CD4-positive, CD25-positive, alpha-beta regulatory T cell (primary cell): Measurements from ENCODE around the gene EPHB1. TPM values are rescaled to one million over a fixed set of nuclear protein-coding genes. Genes with fewer than 3 reads are reported as not detected.

Source experiments
- ATAC-seq, 2 donors: fragments of 150-1000 bp; cut with Tn5 transposase; one replicate each; pipeline ENCODE4 v1.10.0; 2021; ENCODE audit warnings: low read depth in 2 of 2, moderate number of reproducible peaks in 2 of 2, moderate library complexity in 1 of 2
- DNase-seq, 3 donors: peaks; one replicate each; pipeline versions ENCODE4 v3.0.0 to v3.0.0-alpha.2; 2012 to 2022; ENCODE audit warnings: mixed read lengths in 1 of 3
- H3K27ac ChIP-seq: one replicate; pipeline ENCODE4 v1.7.0; 2013; ENCODE audit warnings: mild to moderate bottlenecking, low read length; ENCODE audit not compliant: insufficient read depth, poor library complexity, severe bottlenecking
- H3K27me3 ChIP-seq: one replicate; pipeline ENCODE4 v1.7.0; 2013; ENCODE audit warnings: low read length; ENCODE audit not compliant: control insufficient read depth, insufficient read depth
- H3K36me3 ChIP-seq: one replicate; pipeline ENCODE4 v1.7.0; 2013; ENCODE audit warnings: mild to moderate bottlenecking, low read length, moderate library complexity; ENCODE audit not compliant: control insufficient read depth, insufficient read depth
- H3K4me1 ChIP-seq: 2 replicates; pipeline ENCODE4 v1.7.0; 2013; ENCODE audit warnings: mild to moderate bottlenecking, low read length; ENCODE audit not compliant: insufficient read depth, control insufficient read depth, poor library complexity, severe bottlenecking
- H3K4me3 ChIP-seq: one replicate; pipeline ENCODE4 v1.7.0; 2013; ENCODE audit warnings: low read depth, mild to moderate bottlenecking, low read length, moderate library complexity
- H3K9me3 ChIP-seq, 2 experiments: 1 replicate in 1 of 2; 2 replicates in 1 of 2; pipeline ENCODE4 v1.7.0; 2013; ENCODE audit warnings: low read length in 2 of 2, mild to moderate bottlenecking in 1 of 2, moderate library complexity in 1 of 2; ENCODE audit not compliant: control insufficient read depth in 2 of 2
- H3K27ac Mint-ChIP-seq, 3 donors: one replicate each; pipeline ENCODE4 v1.8.0; 2020 to 2022; ENCODE audit warnings: mild to moderate bottlenecking in 3 of 3, mixed read lengths in 3 of 3, moderate library complexity in 2 of 3
- H3K27me3 Mint-ChIP-seq: one replicate; pipeline ENCODE4 v1.8.0; 2022; ENCODE audit warnings: mild to moderate bottlenecking, mixed read lengths
- H3K36me3 Mint-ChIP-seq: one replicate; pipeline ENCODE4 v1.8.0; 2020; ENCODE audit warnings: mixed read lengths
- H3K4me1 Mint-ChIP-seq, 4 donors: one replicate each; pipeline ENCODE4 v1.8.0; 2020 to 2022; ENCODE audit warnings: mixed read lengths in 4 of 4, mild to moderate bottlenecking in 1 of 4
- H3K4me3 Mint-ChIP-seq, 4 donors: one replicate each; pipeline ENCODE4 v1.8.0; 2020 to 2022; ENCODE audit warnings: mild to moderate bottlenecking in 4 of 4, mixed read lengths in 4 of 4, moderate library complexity in 3 of 4
- H3K9me3 Mint-ChIP-seq, 7 donors: one replicate each; pipeline ENCODE4 v1.8.0; 2020 to 2022; ENCODE audit warnings: mixed read lengths in 7 of 7, mild to moderate bottlenecking in 3 of 7, moderate library complexity in 2 of 7
- polyA plus RNA-seq, 4 donors: library from polyadenylated mRNA; unstranded; fragments of 300-500 nt; fragmentation: Illumina TruSeq; gene quantifications; one replicate each; pipeline ENCODE4 v1.2.3, GENCODE V29; 2021
- total RNA-seq: library from RNA; stranded (reverse); gene quantifications from one replicate; pipeline ENCODE4 v1.2.3, GENCODE V29; 2022

Gene EPHB1
- total and polyA plus RNA-seq, 5 donors from 2014 or later, result 0.32 to 2.1 (median 0.84) TPM

GRCh38 chr3:134887536-134887935 lies 92.5 kb downstream of the EPHB1 start:
- Histone ChIP-seq H3K4me1 (no peaks in the 10 kb centered on the region), H3K27ac (no peak overlapping the region), H3K36me3 (no peaks in the 10 kb centered on the region), H3K9me3 (peaks cover 6 to 10% of the 10 kb centered on the region in 2 experiments), H3K27me3 (no peaks in the 10 kb centered on the region), H3K4me3 (no peak overlapping the region)
- H3K9me3 Mint-ChIP-seq, result peaks cover 0 to 4% (median 0%) of the 10 kb centered on the region in 7 donors
- H3K4me3 Mint-ChIP-seq, result no peak overlapping the region
- DNase-seq (no peak), ATAC-seq (no peak)
- no peaks in the 10 kb centered on the region for H3K36me3 Mint-ChIP-seq
- H3K4me1 Mint-ChIP-seq, result peaks cover 0 to 7% (median 2%) of the 10 kb centered on the region in 4 donors
- H3K27ac Mint-ChIP-seq, result no peak overlapping the region
- no peaks in the 10 kb centered on the region for H3K27me3 Mint-ChIP-seq

- no peaks in the 10 kb centered on the region for H3K27me3 Mint-ChIP-seq
- no peak overlapping the region for H3K4me3 Mint-ChIP-seq
- H3K27ac ChIP-seq, result no peak overlapping the region
- DNase-seq (no peak), ATAC-seq (no peak)
- H3K9me3 Mint-ChIP-seq, result peaks cover 0 to 4% (median 0%) of the 10 kb centered on the region in 7 donors
- no peak overlapping the region for H3K27ac Mint-ChIP-seq
- no peaks in the 10 kb centered on the region for H3K36me3 Mint-ChIP-seq
- H3K4me3 ChIP-seq, result no peak overlapping the region
- H3K27me3 ChIP-seq, result no peaks in the 10 kb centered on the region
- H3K4me1 ChIP-seq, result no peaks in the 10 kb centered on the region
- peaks cover 6 to 10% of the 10 kb centered on the region in 2 experiments for H3K9me3 ChIP-seq
- no peaks in the 10 kb centered on the region for H3K36me3 ChIP-seq
- no peaks in the 10 kb centered on the region for H3K4me1 Mint-ChIP-seq
These were observed 97.3 kb downstream of the EPHB1 start for GRCh38 chr3:134892326-134892725.

GRCh38 chr3:134892761-134893160 lies 97.7 kb downstream of the EPHB1 start:
- Histone ChIP-seq H3K4me3 (no peak overlapping the region), H3K36me3 (no peaks in the 10 kb centered on the region), H3K27me3 (no peaks in the 10 kb centered on the region), H3K27ac (no peak overlapping the region), H3K4me1 (no peaks in the 10 kb centered on the region), H3K9me3 (peaks cover 6 to 10% of the 10 kb centered on the region in 2 experiments)
- no peaks in the 10 kb centered on the region for H3K4me1 Mint-ChIP-seq
- H3K36me3 Mint-ChIP-seq, result no peaks in the 10 kb centered on the region
- H3K27ac Mint-ChIP-seq, result no peak overlapping the region
- H3K4me3 Mint-ChIP-seq, result no peak overlapping the region
- ATAC-seq (no peak), DNase-seq (no peak)
- peaks cover 0 to 4% (median 0%) of the 10 kb centered on the region in 7 donors for H3K9me3 Mint-ChIP-seq
- no peaks in the 10 kb centered on the region for H3K27me3 Mint-ChIP-seq

DNA sequence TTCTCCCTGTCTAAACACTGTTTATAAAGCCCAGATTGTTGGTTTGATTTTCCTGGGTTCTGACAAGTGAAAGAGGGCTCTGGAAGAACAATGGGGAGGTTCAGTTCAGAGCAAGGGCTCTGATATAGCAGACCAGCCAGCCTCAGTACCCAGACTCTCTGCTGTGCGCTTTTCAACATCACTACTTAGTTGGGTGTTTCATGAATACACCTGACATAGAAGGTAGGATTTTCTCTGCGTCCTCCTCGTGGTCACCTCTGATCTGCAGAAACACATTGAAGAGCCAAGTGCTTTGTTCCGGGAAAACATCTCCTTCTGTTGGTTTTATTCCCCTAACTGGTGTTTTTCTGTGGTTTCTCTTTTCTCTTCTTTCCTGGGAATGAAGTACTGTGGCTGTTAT lies 99.5 kb downstream of the EPHB1 start:
- Histone ChIP-seq H3K4me1 (no peaks in the 10 kb centered on the region), H3K4me3 (no peak overlapping the region), H3K27me3 (no peaks in the 10 kb centered on the region), H3K9me3 (peaks cover 6 to 10% of the 10 kb centered on the region in 2 experiments), H3K36me3 (no peaks in the 10 kb centered on the region), H3K27ac (no peak overlapping the region)
- Mint-ChIP-seq H3K4me1 (no peaks in the 10 kb centered on the region), H3K9me3 (peaks cover 0 to 4% (median 0%) of the 10 kb centered on the region in 7 donors), H3K27ac (no peak overlapping the region), H3K27me3 (no peaks in the 10 kb centered on the region), H3K36me3 (no peaks in the 10 kb centered on the region), H3K4me3 (no peak overlapping the region)
- no peak for ATAC-seq
- no peak for DNase-seq

DNA sequence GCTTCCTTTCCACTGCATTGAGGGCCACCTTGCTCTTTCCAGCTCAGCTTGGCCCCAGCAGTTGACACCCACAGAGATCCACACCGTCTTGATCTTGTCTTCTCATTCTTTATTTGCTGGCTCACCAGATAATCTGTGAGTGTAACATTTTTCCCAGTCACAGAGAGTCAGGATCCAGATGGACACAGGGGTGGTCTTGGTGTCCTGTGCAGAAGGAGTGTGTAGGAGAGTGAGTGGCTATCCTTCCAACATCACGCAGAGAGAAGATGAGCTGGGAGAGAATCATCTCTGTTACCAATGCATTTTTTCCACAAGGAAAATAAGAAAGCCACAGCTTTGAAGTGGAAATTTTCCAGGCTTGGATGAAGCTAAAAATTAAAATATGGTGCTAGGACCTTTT lies 100.1 kb downstream of the EPHB1 start:
- Mint-ChIP-seq H3K4me3 (no peak overlapping the region), H3K9me3 (peaks cover 0 to 3% (median 0%) of the 10 kb centered on the region in 7 donors), H3K27ac (no peak overlapping the region), H3K27me3 (no peaks in the 10 kb centered on the region), H3K4me1 (no peaks in the 10 kb centered on the region), H3K36me3 (no peaks in the 10 kb centered on the region)
- peaks cover 6 to 10% of the 10 kb centered on the region in 2 experiments for H3K9me3 ChIP-seq
- H3K4me3 ChIP-seq, result no peak overlapping the region
- no peaks in the 10 kb centered on the region for H3K4me1 ChIP-seq
- no peak overlapping the region for H3K27ac ChIP-seq
- no peaks in the 10 kb centered on the region for H3K27me3 ChIP-seq
- H3K36me3 ChIP-seq, result no peaks in the 10 kb centered on the region
- DNase-seq (no peak), ATAC-seq (no peak)

DNA sequence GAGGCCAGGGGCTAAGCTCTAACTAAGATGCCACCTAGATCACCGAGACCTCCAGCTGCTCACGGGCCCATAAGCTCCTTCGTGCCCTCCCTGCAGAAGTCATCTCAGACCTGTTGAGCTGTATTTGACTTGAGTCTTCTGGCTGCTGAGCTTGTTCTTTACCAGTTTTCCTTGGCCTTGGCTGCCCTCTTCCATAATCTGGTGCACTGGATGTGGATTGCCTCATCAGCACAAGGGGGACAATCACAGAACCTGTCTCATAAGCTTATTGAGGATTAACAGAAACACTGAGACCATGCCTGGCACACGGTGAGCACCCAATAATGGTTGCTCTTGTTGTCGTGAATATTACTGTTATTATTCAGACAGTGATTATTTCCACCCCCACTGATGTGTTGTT lies 101.1 kb downstream of the EPHB1 start:
- H3K27ac Mint-ChIP-seq, result no peak overlapping the region
- no peaks in the 10 kb centered on the region for H3K36me3 ChIP-seq
- H3K4me3 Mint-ChIP-seq, result no peak overlapping the region
- ATAC-seq (no peak), DNase-seq (no peak)
- H3K27ac ChIP-seq, result no peak overlapping the region
- H3K4me1 Mint-ChIP-seq, result no peaks in the 10 kb centered on the region
- no peaks in the 10 kb centered on the region for H3K27me3 Mint-ChIP-seq
- no peaks in the 10 kb centered on the region for H3K36me3 Mint-ChIP-seq
- peaks cover 6 to 10% of the 10 kb centered on the region in 2 experiments for H3K9me3 ChIP-seq
- peaks cover 0 to 3% (median 0%) of the 10 kb centered on the region in 7 donors for H3K9me3 Mint-ChIP-seq
- no peaks in the 10 kb centered on the region for H3K4me1 ChIP-seq
- H3K4me3 ChIP-seq, result no peak overlapping the region
- no peaks in the 10 kb centered on the region for H3K27me3 ChIP-seq

DNA sequence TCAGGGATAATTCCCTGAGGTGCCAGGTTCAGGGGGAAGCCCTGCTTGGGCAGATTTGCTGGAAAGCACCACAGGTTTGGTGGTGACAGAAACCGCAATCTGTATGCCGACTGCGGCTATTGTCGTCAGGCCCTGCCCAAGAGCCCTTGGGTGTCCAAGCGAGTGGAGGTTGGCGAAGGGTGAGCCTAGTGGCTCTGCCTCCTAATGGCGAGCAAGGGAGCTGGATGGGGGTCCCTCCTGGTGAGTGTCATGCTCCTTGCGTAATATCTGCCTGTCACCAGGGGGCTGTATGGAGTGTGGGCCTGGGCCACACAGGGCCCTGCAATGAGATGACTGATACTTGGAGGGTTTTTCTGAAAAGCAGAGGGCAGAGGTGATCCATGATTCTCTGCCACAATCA lies 101.6 kb downstream of the EPHB1 start:
- Mint-ChIP-seq H3K4me1 (no peaks in the 10 kb centered on the region), H3K9me3 (peaks cover 0 to 3% (median 0%) of the 10 kb centered on the region in 7 donors), H3K36me3 (no peaks in the 10 kb centered on the region), H3K27ac (no peak overlapping the region), H3K4me3 (no peak overlapping the region), H3K27me3 (no peaks in the 10 kb centered on the region)
- Histone ChIP-seq H3K36me3 (no peaks in the 10 kb centered on the region), H3K27me3 (no peaks in the 10 kb centered on the region), H3K4me1 (no peaks in the 10 kb centered on the region), H3K27ac (no peak overlapping the region), H3K9me3 (peaks cover 4 to 8% of the 10 kb centered on the region in 2 experiments), H3K4me3 (no peak overlapping the region)
- DNase-seq (no peak), ATAC-seq (no peak)

DNA sequence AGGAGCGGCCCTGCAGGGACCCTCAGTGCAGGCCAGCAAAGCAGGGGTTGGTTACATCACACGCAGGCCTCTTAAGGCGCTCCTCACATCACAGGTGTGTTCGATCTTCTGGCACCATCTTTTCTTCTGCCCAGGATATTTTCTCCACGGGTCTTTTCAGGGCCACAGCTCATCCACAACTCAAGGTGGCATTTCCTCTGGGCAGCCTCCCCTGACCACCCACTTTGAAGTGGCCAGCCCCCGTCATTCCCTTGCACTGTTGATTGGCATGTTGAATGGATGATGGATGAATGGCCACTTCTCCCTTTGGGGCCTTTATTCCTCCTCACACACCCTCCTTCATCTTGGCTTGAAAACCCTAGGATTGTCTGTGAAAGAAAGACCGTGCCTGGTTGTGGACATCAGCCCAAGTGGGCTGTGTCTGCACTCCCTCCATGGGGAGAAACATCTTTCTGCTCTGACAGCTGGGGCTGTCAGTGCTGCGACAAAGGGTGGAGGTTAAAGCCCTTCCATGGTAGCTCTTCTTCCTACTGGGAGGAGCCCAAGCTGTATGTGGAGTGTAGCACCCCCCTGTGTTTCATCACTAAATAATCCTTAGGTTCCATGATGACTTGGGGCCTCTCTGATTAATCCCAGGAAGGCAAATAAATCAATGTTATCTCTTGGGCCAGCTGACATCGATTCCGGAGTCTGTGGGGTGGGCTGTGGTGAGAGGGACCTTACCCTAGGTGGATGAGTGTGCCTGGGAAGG lies 102.5 kb downstream of the EPHB1 start:
- Histone ChIP-seq H3K9me3 (no peaks in the 10 kb centered on the region), H3K4me3 (no peak overlapping the region), H3K36me3 (no peaks in the 10 kb centered on the region), H3K27ac (no peak overlapping the region), H3K27me3 (no peaks in the 10 kb centered on the region), H3K4me1 (no peaks in the 10 kb centered on the region)
- ATAC-seq (no peak), DNase-seq (no peak)
- Mint-ChIP-seq H3K27me3 (no peaks in the 10 kb centered on the region), H3K36me3 (no peaks in the 10 kb centered on the region), H3K27ac (no peak overlapping the region), H3K4me3 (no peak overlapping the region), H3K9me3 (peaks cover 0 to 3% (median 0%) of the 10 kb centered on the region in 7 donors), H3K4me1 (no peaks in the 10 kb centered on the region)
